Suprapubic skin (tissue), 4 donors: ENCODE measurements around the gene GNAT1.

Source experiments
- EP300 ChIP-seq: sonication (generic); formaldehyde crosslinking; IDR thresholded peaks from one replicate; pipeline ENCODE4 v1.6.1; 2017; ENCODE audit warnings: antibody characterized with exemption
- POLR2A ChIP-seq, 2 donors: fragments of 450-650 bp; IDR thresholded peaks; one replicate each; pipeline ENCODE4 v1.6.1; 2017; ENCODE audit warnings: antibody characterized with exemption in 2 of 2, mild to moderate bottlenecking in 2 of 2, moderate library complexity in 2 of 2
- POLR2AphosphoS5 ChIP-seq, 3 donors: sonication (generic); formaldehyde crosslinking; IDR thresholded peaks; one replicate each; pipeline ENCODE4 v1.6.1; 2017; ENCODE audit warnings: antibody characterized with exemption in 3 of 3
- TF ChIP-seq, protein P1 (sequence below), 2 donors: fragments of 200-600 bp in 1 of 2; fragments of 450-650 bp in 1 of 2; sonication (generic) in 1 of 2; IDR thresholded peaks; one replicate each; pipeline ENCODE4 v1.5.1; 2016 to 2019; ENCODE audit warnings: antibody characterized with exemption in 2 of 2, mild to moderate bottlenecking in 1 of 2, moderate library complexity in 1 of 2

DNA sequence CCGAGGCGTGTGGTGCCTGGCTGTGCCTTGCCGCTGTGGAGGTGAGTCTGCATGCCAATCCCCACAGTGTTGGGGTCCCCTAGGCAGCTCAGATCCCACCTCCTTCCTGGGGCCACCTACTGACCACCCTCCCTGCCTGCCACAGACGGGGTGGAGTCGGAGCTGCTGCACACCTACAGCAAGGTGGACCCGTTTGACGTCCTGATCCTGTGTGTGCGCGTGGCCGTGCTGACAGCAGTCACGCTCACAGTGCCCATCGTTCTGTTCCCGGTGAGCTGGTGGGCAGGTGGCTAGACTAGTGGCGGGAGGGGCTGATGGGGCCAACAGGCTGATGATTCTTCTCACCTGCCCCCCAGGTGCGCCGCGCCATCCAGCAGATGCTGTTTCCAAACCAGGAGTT is 27.0 kb downstream of the GNAT1 start:
- TF ChIP-seq POLR2AphosphoS5 (IDR thresholded peaks at IDR 0.05) (no peak), POLR2A (IDR thresholded peaks at IDR 0.05) (no peak), EP300 (no peak)
- TF ChIP-seq, protein P1, sequence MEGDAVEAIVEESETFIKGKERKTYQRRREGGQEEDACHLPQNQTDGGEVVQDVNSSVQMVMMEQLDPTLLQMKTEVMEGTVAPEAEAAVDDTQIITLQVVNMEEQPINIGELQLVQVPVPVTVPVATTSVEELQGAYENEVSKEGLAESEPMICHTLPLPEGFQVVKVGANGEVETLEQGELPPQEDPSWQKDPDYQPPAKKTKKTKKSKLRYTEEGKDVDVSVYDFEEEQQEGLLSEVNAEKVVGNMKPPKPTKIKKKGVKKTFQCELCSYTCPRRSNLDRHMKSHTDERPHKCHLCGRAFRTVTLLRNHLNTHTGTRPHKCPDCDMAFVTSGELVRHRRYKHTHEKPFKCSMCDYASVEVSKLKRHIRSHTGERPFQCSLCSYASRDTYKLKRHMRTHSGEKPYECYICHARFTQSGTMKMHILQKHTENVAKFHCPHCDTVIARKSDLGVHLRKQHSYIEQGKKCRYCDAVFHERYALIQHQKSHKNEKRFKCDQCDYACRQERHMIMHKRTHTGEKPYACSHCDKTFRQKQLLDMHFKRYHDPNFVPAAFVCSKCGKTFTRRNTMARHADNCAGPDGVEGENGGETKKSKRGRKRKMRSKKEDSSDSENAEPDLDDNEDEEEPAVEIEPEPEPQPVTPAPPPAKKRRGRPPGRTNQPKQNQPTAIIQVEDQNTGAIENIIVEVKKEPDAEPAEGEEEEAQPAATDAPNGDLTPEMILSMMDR (IDR thresholded peaks at IDR 0.05): no peak
